GM12875 (cell line): ENCODE results near the gene SLC46A1.

Experiments used
- H3K4me3 ChIP-seq: one replicate; pipeline ENCODE4 v1.5.1; 2011; ENCODE audit warnings: low read depth, low read length, control low read depth
- TF ChIP-seq, protein P1 (sequence below): IDR thresholded peaks from 2 replicates; pipeline ENCODE4 v1.5.1; 2011; ENCODE audit warnings: low read depth, mild to moderate bottlenecking, control low read depth, inconsistent platforms, low read length, moderate library complexity, borderline replicate concordance; ENCODE audit not compliant: insufficient read depth

Gene SLC46A1

DNA sequence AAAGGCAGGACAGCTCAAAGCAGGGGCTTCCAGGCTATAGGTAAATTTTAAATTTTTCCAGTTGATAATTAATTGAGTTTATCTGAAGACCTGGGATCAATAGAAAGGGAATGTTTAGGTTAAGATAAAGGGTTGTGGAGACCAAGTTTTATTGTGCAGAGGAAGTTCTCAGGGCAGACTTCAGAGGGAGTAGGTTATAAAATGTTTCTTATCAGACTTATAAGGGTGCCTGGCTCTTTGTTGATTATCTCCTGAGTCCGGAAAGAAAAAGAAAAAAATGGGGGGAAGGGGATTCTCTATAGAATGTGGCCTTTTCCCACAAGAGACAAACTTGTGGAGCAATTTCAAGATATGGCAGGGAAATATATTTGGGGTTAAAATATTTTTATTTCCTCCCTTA, 15.9 kb downstream of the SLC46A1 start:
- no peak overlapping the region for H3K4me3 ChIP-seq
- TF ChIP-seq, protein P1, sequence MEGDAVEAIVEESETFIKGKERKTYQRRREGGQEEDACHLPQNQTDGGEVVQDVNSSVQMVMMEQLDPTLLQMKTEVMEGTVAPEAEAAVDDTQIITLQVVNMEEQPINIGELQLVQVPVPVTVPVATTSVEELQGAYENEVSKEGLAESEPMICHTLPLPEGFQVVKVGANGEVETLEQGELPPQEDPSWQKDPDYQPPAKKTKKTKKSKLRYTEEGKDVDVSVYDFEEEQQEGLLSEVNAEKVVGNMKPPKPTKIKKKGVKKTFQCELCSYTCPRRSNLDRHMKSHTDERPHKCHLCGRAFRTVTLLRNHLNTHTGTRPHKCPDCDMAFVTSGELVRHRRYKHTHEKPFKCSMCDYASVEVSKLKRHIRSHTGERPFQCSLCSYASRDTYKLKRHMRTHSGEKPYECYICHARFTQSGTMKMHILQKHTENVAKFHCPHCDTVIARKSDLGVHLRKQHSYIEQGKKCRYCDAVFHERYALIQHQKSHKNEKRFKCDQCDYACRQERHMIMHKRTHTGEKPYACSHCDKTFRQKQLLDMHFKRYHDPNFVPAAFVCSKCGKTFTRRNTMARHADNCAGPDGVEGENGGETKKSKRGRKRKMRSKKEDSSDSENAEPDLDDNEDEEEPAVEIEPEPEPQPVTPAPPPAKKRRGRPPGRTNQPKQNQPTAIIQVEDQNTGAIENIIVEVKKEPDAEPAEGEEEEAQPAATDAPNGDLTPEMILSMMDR = no peak

DNA sequence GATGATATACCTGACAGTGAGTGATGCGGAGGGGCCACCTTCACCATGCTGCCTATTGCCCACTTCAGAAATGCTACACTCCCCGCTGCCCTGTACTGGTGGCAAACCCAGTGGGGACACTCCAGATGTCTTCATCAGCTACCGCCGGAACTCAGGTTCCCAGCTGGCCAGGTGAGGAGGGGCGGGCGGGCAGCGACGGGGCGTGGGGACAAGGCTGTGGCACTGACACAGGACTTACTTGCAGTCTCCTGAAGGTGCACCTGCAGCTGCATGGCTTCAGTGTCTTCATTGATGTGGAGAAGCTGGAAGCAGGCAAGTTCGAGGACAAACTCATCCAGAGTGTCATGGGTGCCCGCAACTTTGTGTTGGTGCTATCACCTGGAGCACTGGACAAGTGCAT, 17.9 kb downstream of the SLC46A1 start:
- TF ChIP-seq, protein P1 = no peak
- no peak overlapping the region for H3K4me3 ChIP-seq

DNA sequence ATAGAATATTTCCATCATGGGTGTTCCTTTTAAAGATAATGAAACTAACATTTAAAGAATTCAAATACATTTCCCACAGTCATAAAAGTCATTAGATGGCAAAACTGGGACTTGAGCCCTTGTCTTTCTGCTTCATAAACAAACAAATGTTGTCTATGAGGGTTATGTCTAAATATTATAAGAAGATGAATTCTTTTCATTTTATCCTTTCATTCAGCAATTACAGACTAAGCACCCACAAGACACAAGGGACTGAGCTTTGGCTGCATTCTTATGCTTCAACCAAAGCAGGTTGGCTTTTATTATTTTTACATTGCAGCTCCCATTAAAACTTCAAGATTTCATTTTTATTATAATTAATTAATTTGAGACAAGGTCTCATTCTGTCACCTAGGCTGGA, 19.6 kb downstream of the SLC46A1 start:
- TF ChIP-seq, protein P1 = no peak

DNA sequence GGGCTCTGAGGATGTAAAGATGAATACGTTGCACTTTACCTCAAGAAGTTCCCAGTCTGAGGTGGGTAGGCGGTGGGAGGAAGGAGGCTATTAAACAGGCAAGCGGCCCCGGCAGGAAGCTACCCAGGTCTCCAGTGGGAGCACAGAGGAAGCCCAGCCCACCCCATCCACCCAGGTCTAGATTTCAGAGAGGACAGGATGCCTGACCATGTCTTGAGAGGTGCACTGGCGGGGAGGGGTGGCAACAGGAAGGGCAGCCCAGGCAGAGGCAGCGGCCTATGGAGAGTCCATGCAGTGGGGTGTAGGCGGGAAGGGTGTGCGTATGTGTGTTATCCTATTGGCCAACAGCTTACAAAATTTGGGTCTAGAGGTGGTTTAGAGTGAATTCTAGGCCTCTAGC, 20.6 kb downstream of the SLC46A1 start:
- peak overlapping the region; percentile 71 for H3K4me3 ChIP-seq
- TF ChIP-seq, protein P1 = no peak

More for the DNA sequence above, 19.6 kb downstream of the SLC46A1 start:
- no peak overlapping the region for H3K4me3 ChIP-seq

DNA sequence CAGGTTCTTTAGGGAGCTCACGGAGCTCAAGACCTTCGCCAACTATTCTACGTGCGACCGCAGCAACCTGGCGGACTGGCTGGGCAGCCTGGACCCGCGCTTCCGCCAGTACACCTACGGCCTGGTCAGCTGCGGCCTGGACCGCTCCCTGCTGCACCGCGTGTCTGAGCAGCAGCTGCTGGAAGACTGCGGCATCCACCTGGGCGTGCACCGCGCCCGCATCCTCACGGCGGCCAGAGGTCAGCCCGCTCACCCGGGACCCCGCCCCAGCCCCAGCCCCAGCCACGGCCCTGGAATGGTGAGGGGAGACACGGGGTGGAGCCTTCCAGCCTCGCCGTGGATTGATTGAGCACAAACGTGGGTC, 21.0 kb downstream of the SLC46A1 start:
- H3K4me3 ChIP-seq = peak overlapping the region; percentile 71
- TF ChIP-seq, protein P1 = no peak

DNA sequence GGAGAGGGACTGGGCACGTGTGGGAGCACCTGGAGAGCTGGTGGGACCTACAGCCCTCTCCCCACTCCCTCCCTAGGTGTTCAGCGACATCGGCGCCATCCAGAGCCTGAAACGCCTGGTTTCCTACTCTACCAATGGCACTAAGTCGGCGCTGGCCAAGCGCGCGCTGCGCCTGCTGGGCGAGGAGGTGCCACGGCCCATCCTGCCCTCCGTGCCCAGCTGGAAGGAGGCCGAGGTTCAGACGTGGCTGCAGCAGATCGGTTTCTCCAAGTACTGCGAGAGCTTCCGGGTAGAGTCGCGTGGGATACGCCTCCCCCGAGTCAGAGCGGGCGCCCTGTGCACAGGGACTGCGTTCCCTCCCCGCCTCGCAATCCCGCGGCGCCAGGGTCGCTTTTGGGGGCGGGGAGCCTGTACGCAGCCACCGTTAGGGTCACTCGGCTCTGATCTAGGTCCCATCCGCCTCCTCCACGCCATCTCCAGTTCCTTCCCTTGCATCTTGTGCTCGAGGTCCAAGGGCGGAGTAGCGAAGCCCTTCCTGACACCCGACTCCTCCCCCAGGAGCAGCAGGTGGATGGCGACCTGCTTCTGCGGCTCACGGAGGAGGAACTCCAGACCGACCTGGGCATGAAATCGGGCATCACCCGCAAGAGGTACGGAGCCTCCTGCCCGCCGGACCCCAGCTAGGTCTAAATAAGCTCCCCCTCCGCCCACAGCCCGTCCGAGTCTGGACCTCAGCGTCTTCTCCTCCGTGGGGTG, 21.6 kb downstream of the SLC46A1 start:
- H3K4me3 ChIP-seq = peak overlapping the region; percentile 71
- TF ChIP-seq, protein P1 = no peak

DNA sequence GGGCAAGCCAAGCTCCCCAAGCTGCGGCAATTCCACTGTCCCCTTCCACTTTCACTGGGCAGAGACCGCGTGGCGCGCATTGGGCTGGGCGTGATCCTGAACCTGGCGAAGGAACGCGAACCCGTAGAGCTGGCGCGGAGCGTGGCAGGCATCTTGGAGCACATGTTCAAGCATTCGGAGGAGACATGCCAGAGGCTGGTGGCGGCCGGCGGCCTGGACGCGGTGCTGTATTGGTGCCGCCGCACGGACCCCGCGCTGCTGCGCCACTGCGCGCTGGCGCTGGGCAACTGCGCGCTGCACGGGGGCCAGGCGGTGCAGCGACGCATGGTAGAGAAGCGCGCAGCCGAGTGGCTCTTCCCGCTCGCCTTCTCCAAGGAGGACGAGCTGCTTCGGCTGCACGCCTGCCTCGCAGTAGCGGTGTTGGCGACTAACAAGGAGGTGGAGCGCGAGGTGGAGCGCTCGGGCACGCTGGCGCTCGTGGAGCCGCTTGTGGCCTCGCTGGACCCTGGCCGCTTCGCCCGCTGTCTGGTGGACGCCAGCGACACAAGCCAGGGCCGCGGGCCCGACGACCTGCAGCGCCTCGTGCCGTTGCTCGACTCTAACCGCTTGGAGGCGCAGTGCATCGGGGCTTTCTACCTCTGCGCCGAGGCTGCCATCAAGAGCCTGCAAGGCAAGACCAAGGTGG, 24.7 kb downstream of the SLC46A1 start:
- TF ChIP-seq, protein P1 = peak; percentile 67
- H3K4me3 ChIP-seq = peak overlapping the region; percentile 21
